RWPE2 (cell line): ENCODE data around the gene PTPRN2.

Experiments
- ATAC-seq: fragments of 200-7000 bp; cut with Tn5 transposase; 3 replicates; pipeline ENCODE4 v1.9.1; 2021; ENCODE audit warnings: low read depth
- DNase-seq: peaks from one replicate; pipeline ENCODE4 v3.0.0-alpha.2; 2020; ENCODE audit warnings: low spot score
- H3K27ac ChIP-seq: fragments of 450-650 bp; 2 replicates; pipeline ENCODE4 v1.5.1; 2017; ENCODE audit warnings: mild to moderate bottlenecking; ENCODE audit not compliant: poor library complexity, severe bottlenecking
- H3K27me3 ChIP-seq: fragments of 250-450 bp; sonication (Bioruptor Pico); 2 replicates; pipeline ENCODE4 v1.5.1; 2021; ENCODE audit warnings: mild to moderate bottlenecking, moderate library complexity; ENCODE audit not compliant: insufficient read depth, poor library complexity, severe bottlenecking
- H3K36me3 ChIP-seq: fragments of 250-450 bp; sonication (Bioruptor Pico); 2 replicates; pipeline ENCODE4 v1.5.1; 2020; ENCODE audit warnings: low read depth, mild to moderate bottlenecking, moderate library complexity
- H3K4me1 ChIP-seq: fragments of 250-450 bp; sonication (Bioruptor Pico); 2 replicates; pipeline ENCODE4 v1.5.1; 2021; ENCODE audit warnings: mild to moderate bottlenecking, moderate library complexity; ENCODE audit not compliant: insufficient read depth, poor library complexity, severe bottlenecking
- H3K4me3 ChIP-seq: fragments of 250-450 bp; sonication (Bioruptor Pico); 2 replicates; pipeline ENCODE4 v1.5.1; 2021; ENCODE audit warnings: mild to moderate bottlenecking, moderate library complexity; ENCODE audit not compliant: severe bottlenecking
- H3K9me3 ChIP-seq: fragments of 250-450 bp; sonication (Bioruptor Pico); 2 replicates; pipeline ENCODE4 v1.5.1; 2021; ENCODE audit warnings: mild to moderate bottlenecking, moderate library complexity; ENCODE audit not compliant: severe bottlenecking
- CTCF ChIP-seq: fragments of 450-650 bp; IDR thresholded peaks from one replicate; pipeline ENCODE4 v1.5.1; 2017; ENCODE audit warnings: mild to moderate bottlenecking, moderate library complexity; ENCODE audit not compliant: poor library complexity, severe bottlenecking

PTPRN2 gene

GRCh38 chr7:157717211-157718174 is 870.1 kb downstream of the PTPRN2 start:
- Histone ChIP-seq H3K9me3 (peaks cover 4% of the 10 kb centered on the region), H3K4me3 (no peak overlapping the region), H3K27ac (no peak overlapping the region), H3K27me3 (no peaks in the 10 kb centered on the region), H3K36me3 (no peaks in the 10 kb centered on the region), H3K4me1 (no peaks in the 10 kb centered on the region)
- ATAC-seq (no peak), DNase-seq (no peak)
- no peak for TF ChIP-seq CTCF

DNA sequence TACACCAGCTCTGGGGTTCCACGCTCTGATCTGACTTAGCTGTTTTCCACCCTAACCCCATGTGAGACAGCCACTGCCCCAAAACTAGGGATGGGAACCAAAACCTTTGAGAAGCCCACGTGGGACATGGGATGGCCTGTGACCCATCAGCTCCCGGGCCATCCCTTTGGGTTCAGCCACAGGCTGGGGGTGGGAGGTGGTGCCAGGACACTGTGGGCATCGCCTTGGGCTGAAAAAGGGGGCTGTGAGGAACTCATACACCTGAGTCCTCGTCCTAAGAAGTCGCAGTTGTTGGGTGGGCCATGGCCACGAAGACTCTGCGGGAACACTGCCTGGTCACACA is 871.7 kb downstream of the PTPRN2 start:
- Histone ChIP-seq H3K4me3 (no peak overlapping the region), H3K27me3 (no peaks in the 10 kb centered on the region), H3K36me3 (no peaks in the 10 kb centered on the region), H3K4me1 (no peaks in the 10 kb centered on the region), H3K9me3 (peaks cover 4% of the 10 kb centered on the region), H3K27ac (no peak overlapping the region)
- TF ChIP-seq CTCF = no peak
- DNase-seq (no peak), ATAC-seq (no peak)

GRCh38 chr7:157715071-157715937 is 872.3 kb downstream of the PTPRN2 start:
- no peak for ATAC-seq
- Histone ChIP-seq H3K9me3 (peaks cover 4% of the 10 kb centered on the region), H3K4me3 (no peak overlapping the region), H3K27ac (no peak overlapping the region), H3K4me1 (no peaks in the 10 kb centered on the region), H3K36me3 (no peaks in the 10 kb centered on the region), H3K27me3 (no peaks in the 10 kb centered on the region)
- no peak for TF ChIP-seq CTCF
- DNase-seq = no peak

DNA sequence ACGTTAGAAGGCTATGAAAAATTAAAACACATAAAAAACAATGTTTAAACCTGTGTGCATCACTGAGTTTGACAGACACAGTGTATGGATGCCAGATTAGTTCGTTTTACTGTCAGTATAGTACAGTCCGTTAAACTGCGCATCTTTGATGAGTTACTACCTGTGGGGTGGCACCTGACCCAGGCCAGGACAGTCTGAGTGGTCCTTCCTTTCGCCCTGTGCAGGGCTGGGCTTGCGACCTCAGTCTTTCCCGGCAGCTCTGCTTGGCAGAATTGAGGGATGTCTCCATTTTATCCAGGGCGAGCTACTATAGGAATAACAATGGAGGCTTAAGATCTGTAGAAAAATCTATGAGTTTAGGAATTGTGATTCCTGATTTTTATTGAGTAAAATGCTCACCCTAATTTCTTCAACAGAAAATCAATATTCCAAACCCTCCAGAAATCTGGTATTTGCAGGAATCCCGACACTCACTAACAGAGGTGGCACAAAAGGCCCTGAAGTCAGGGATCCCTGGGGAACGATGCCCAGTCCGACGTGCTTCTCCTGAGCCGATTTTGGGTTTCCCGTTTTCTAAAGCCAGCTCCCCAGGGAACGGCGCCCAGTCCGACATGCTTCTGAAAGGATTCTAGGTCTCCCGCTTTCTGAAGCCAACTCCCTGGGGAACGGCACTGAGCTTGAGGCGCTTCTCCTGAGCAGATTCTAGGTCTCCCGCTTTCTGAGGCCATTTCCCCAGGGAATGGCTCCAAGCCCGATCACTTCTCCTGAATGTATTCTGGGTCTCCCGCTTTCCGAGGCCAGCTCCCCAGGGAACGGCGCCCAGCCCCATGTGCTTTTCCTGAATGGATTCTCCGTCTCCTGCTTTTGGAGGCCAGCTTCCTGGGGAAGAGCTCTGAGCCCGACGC is 873.2 kb downstream of the PTPRN2 start:
- no peak overlapping the region for H3K27ac ChIP-seq
- no peaks in the 10 kb centered on the region for H3K36me3 ChIP-seq
- no peak for TF ChIP-seq CTCF
- H3K9me3 ChIP-seq = peaks cover 4% of the 10 kb centered on the region
- H3K4me3 ChIP-seq = no peak overlapping the region
- H3K27me3 ChIP-seq = no peaks in the 10 kb centered on the region
- ATAC-seq (no peak), DNase-seq (no peak)
- H3K4me1 ChIP-seq = no peaks in the 10 kb centered on the region
